H9 (cell line): ENCODE measurements around the gene SLC5A2. TPM values are rescaled to one million over a fixed set of nuclear protein-coding genes. Genes with fewer than 3 reads are reported as not detected.

Source experiments
- DNase-seq: peaks from one replicate; pipeline ENCODE4 v3.0.0-alpha.2; 2017
- H2AFZ ChIP-seq: one replicate; pipeline ENCODE4 v1.6.1; 2013; ENCODE audit warnings: mild to moderate bottlenecking, low read length, control low read depth, moderate library complexity
- H2AK5ac ChIP-seq: 2 replicates; pipeline ENCODE4 v1.6.1; 2013; ENCODE audit warnings: low read length, control low read depth, mixed read lengths; ENCODE audit not compliant: insufficient read length
- H2BK120ac ChIP-seq: one replicate; pipeline ENCODE4 v1.6.1; 2013; ENCODE audit warnings: low read depth, mild to moderate bottlenecking, low read length, control low read depth, inconsistent platforms; ENCODE audit not compliant: poor library complexity, severe bottlenecking
- H2BK12ac ChIP-seq: 2 replicates; pipeline ENCODE4 v1.6.1; 2013; ENCODE audit warnings: low read length, control low read depth, mixed read lengths, low read depth; ENCODE audit not compliant: insufficient read length
- H2BK15ac ChIP-seq: 2 replicates; pipeline ENCODE4 v1.6.1; 2013; ENCODE audit warnings: low read depth, low read length, control low read depth
- H2BK20ac ChIP-seq: one replicate; pipeline ENCODE4 v1.6.1; 2013; ENCODE audit warnings: low read depth, mild to moderate bottlenecking, low read length, control low read depth, inconsistent platforms; ENCODE audit not compliant: poor library complexity, severe bottlenecking
- H2BK5ac ChIP-seq: 2 replicates; pipeline ENCODE4 v1.6.1; 2013; ENCODE audit warnings: low read length, control low read depth, mixed read lengths; ENCODE audit not compliant: insufficient read length
- H3K14ac ChIP-seq: 2 replicates; pipeline ENCODE4 v1.6.1; 2013; ENCODE audit warnings: low read length, control low read depth; ENCODE audit not compliant: insufficient read depth
- H3K18ac ChIP-seq: 2 replicates; pipeline ENCODE4 v1.6.1; 2013; ENCODE audit warnings: low read depth, mild to moderate bottlenecking, mixed read lengths, low read length, control low read depth; ENCODE audit not compliant: insufficient read length
- H3K23ac ChIP-seq: 2 replicates; pipeline ENCODE4 v1.6.1; 2013; ENCODE audit warnings: low read length, control low read depth, mixed read lengths, low read depth; ENCODE audit not compliant: insufficient read length
- H3K23me2 ChIP-seq: 2 replicates; pipeline ENCODE4 v1.6.1; 2013; ENCODE audit warnings: low read depth, mild to moderate bottlenecking, mixed read lengths, low read length, control low read depth; ENCODE audit not compliant: insufficient read length, poor library complexity, severe bottlenecking
- H3K27ac ChIP-seq: 2 replicates; pipeline ENCODE4 v1.5.1; 2013; ENCODE audit warnings: low read length, control low read depth, mixed read lengths, low read depth; ENCODE audit not compliant: insufficient read length
- H3K27me3 ChIP-seq: 2 replicates; pipeline ENCODE4 v1.6.1; 2013; ENCODE audit warnings: low read length, control low read depth, inconsistent platforms; ENCODE audit not compliant: insufficient read depth
- H3K4ac ChIP-seq: 2 replicates; pipeline ENCODE4 v1.6.1; 2013; ENCODE audit warnings: low read depth, mild to moderate bottlenecking, control low read depth, inconsistent platforms, low read length, moderate library complexity
- H3K4me1 ChIP-seq: 2 replicates; pipeline ENCODE4 v1.6.1; 2013; ENCODE audit warnings: low read length, control low read depth, inconsistent platforms; ENCODE audit not compliant: insufficient read depth
- H3K4me2 ChIP-seq: 2 replicates; pipeline ENCODE4 v1.6.1; 2013; ENCODE audit warnings: low read length, control low read depth, mixed read lengths; ENCODE audit not compliant: insufficient read length, insufficient read depth
- H3K56ac ChIP-seq: 2 replicates; pipeline ENCODE4 v1.6.1; 2013; ENCODE audit warnings: low read depth, mild to moderate bottlenecking, mixed read lengths, low read length, control low read depth; ENCODE audit not compliant: insufficient read length
- H3K79me1 ChIP-seq: 2 replicates; pipeline ENCODE4 v1.6.1; 2013; ENCODE audit warnings: low read depth, mild to moderate bottlenecking, moderate library complexity, low read length, control low read depth, inconsistent platforms; ENCODE audit not compliant: insufficient read depth, poor library complexity, severe bottlenecking
- H3K79me2 ChIP-seq: 2 replicates; pipeline ENCODE4 v1.6.1; 2013; ENCODE audit warnings: low read length, control low read depth, inconsistent platforms; ENCODE audit not compliant: insufficient read depth
- H3K9ac ChIP-seq: 2 replicates; pipeline ENCODE4 v1.6.1; 2013; ENCODE audit warnings: low read length, control low read depth, mixed read lengths; ENCODE audit not compliant: insufficient read length; ENCODE audit errors: extremely low read depth
- H3K9me3 ChIP-seq: one replicate; pipeline ENCODE4 v1.6.1; 2013; ENCODE audit warnings: low read depth, low read length, inconsistent platforms; ENCODE audit not compliant: control insufficient read depth
- H3T11ph ChIP-seq: one replicate; pipeline ENCODE4 v1.6.1; 2013; ENCODE audit warnings: mild to moderate bottlenecking, low read length, control low read depth, inconsistent platforms
- H4K20me1 ChIP-seq: one replicate; pipeline ENCODE4 v1.6.1; 2013; ENCODE audit not compliant: control insufficient read depth, insufficient read length, insufficient read depth
- H4K5ac ChIP-seq: 2 replicates; pipeline ENCODE4 v1.6.1; 2013; ENCODE audit warnings: low read depth, mild to moderate bottlenecking, mixed read lengths, low read length, control low read depth; ENCODE audit not compliant: insufficient read length
- H4K8ac ChIP-seq: replicated peaks from 2 replicates; pipeline ENCODE4 v1.6.1; 2013; ENCODE audit warnings: low read length, control low read depth, mixed read lengths, low read depth; ENCODE audit not compliant: insufficient read length
- H4K91ac ChIP-seq: 2 replicates; pipeline ENCODE4 v1.6.1; 2013; ENCODE audit warnings: low read depth, mild to moderate bottlenecking, moderate library complexity, mixed read lengths, low read length, control low read depth; ENCODE audit not compliant: insufficient read length
- H3K27ac Mint-ChIP-seq, 3 experiments: 2 replicates in 2 of 3; 3 replicates in 1 of 3; pipeline ENCODE4 v1.8.0; 2020 to 2021; ENCODE audit warnings: mixed read lengths in 3 of 3, mild to moderate bottlenecking in 1 of 3, moderate library complexity in 1 of 3
- H3K27me3 Mint-ChIP-seq: 2 replicates; pipeline ENCODE4 v1.8.0; 2021; ENCODE audit warnings: low read depth, mild to moderate bottlenecking, moderate library complexity, mixed read lengths
- H3K36me3 Mint-ChIP-seq, 3 experiments: 2 replicates in 2 of 3; 3 replicates in 1 of 3; pipeline ENCODE4 v1.8.0; 2020 to 2021; ENCODE audit warnings: low read depth in 3 of 3, mixed read lengths in 3 of 3; ENCODE audit not compliant: insufficient read depth in 1 of 3
- H3K4me1 Mint-ChIP-seq, 2 experiments: 2 replicates each; pipeline ENCODE4 v1.8.0; 2020; ENCODE audit warnings: mixed read lengths in 2 of 2
- H3K4me3 Mint-ChIP-seq, 2 experiments: 2 replicates in 1 of 2; 3 replicates in 1 of 2; pipeline ENCODE4 v1.8.0; 2020 to 2021; ENCODE audit warnings: mild to moderate bottlenecking in 2 of 2, mixed read lengths in 2 of 2, moderate library complexity in 1 of 2
- H3K9me3 Mint-ChIP-seq, 2 experiments: 2 replicates in 1 of 2; 3 replicates in 1 of 2; pipeline ENCODE4 v1.8.0; 2020; ENCODE audit warnings: mild to moderate bottlenecking in 2 of 2, mixed read lengths in 2 of 2, moderate library complexity in 1 of 2
- CTCF ChIP-seq: fragments of 200-600 bp; sonication (generic); conservative IDR thresholded peaks from 3 replicates; pipeline ENCODE4 v1.8.0; 2021; ENCODE audit warnings: antibody characterized with exemption, mild to moderate bottlenecking
- WGBS: extraction: QIAGEN DNeasy Blood & Tissue Kit; methylation state at CpG from one replicate; pipeline ENCODE4 v1.1.7; 2013; ENCODE audit warnings: missing lambda C conversion rate, low lambda C conversion rate, mixed read lengths; ENCODE audit not compliant: insufficient read length; ENCODE audit errors: extremely low coverage; 5-methylcytosine and 5-hydroxymethylcytosine counted together
- total RNA-seq: library from RNA; stranded (reverse); gene quantifications from 2 replicates; pipeline ENCODE4 v1.2.1, GENCODE V29; 2021

SLC5A2 gene
- total RNA-seq, 1 experiment from 2014 or later = 0.52 TPM

GRCh38 chr16:31528523-31529107 is 45.7 kb downstream of the SLC5A2 start:
- Histone ChIP-seq H3K23me2 (peaks cover 18% of the 10 kb centered on the region), H2BK20ac (no peak overlapping the region), H3K4me1 (peaks cover 9% of the 10 kb centered on the region; the same call in 1 of the 2 replicates), H3K27me3 (peaks cover 10% of the 10 kb centered on the region; the same call in 1 of the 2 replicates), H4K20me1 (no peaks in the 10 kb centered on the region), H3T11ph (no peak overlapping the region), H4K8ac (no peak overlapping the region), H2BK120ac (no peak overlapping the region), H3K4me2 (peak overlapping the region; percentile 79), H3K18ac (no peak overlapping the region), H3K23ac (no peak overlapping the region), H3K79me2 (no peaks in the 10 kb centered on the region), H4K5ac (no peak overlapping the region), H2BK5ac (no peak overlapping the region), H3K56ac (no peak overlapping the region), H3K14ac (peak overlapping the region; percentile 28; the same call in 1 of the 2 replicates), H3K4ac (no peak overlapping the region), H3K9me3 (no peaks in the 10 kb centered on the region), H4K91ac (no peak overlapping the region), H2BK12ac (no peak overlapping the region), H3K79me1 (no peaks in the 10 kb centered on the region), H2AK5ac (no peak overlapping the region), H2BK15ac (no peak overlapping the region), H3K27ac (no peak overlapping the region), H3K9ac (no peak overlapping the region), H2AFZ (no peak overlapping the region)
- no CpG with 5 or more reads among the region's 11 CpGs for WGBS
- H3K9me3 Mint-ChIP-seq = no peaks in the 10 kb centered on the region; a peak in 1 of 5 replicates
- no peaks in the 10 kb centered on the region; a peak in 1 of 7 replicates for H3K36me3 Mint-ChIP-seq
- peaks cover 25% of the 10 kb centered on the region for H3K27me3 Mint-ChIP-seq
- TF ChIP-seq CTCF = no peak
- peaks cover 21 to 28% of the 10 kb centered on the region in 2 experiments for H3K4me1 Mint-ChIP-seq
- DNase-seq = peak; percentile 38
- H3K27ac Mint-ChIP-seq = peak overlapping the region in 1 of 3 experiments; percentile 74; a peak in 3 of 7 replicates
- H3K4me3 Mint-ChIP-seq = peak overlapping the region; percentile 64 to 83
